ENCODE measurements around the gene PLCL1. TPM values are rescaled to one million over a fixed set of nuclear protein-coding genes. Genes with fewer than 3 reads are reported as not detected.

PLCL1 gene
- total and polyA plus RNA-seq, 10 of the 15 experiments (the other 5 are each of a cell fraction or from before 2014, with no cell fraction given): 0.03 to 1.5 (median 0.22) TPM

DNA sequence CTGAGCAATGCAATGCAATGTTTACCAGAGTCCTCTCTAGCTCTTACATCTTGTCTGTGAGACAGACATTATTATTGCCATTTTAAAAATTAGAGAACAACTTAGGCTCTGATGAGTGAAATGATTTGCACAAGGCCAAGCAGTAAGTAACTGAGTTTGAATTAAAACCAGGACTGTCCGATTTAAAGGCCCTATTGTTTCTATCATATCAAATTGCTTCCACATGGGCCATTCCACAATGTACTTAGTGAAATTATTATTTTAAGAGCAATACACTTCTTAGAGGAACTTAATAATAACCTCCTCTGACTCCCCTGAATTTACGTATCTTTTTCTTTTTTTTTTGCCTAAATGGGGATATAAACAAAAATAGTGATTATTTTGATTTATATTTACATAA lies 64.6 kb downstream of the PLCL1 start (continued):
- TF ChIP-seq, protein P1, sequence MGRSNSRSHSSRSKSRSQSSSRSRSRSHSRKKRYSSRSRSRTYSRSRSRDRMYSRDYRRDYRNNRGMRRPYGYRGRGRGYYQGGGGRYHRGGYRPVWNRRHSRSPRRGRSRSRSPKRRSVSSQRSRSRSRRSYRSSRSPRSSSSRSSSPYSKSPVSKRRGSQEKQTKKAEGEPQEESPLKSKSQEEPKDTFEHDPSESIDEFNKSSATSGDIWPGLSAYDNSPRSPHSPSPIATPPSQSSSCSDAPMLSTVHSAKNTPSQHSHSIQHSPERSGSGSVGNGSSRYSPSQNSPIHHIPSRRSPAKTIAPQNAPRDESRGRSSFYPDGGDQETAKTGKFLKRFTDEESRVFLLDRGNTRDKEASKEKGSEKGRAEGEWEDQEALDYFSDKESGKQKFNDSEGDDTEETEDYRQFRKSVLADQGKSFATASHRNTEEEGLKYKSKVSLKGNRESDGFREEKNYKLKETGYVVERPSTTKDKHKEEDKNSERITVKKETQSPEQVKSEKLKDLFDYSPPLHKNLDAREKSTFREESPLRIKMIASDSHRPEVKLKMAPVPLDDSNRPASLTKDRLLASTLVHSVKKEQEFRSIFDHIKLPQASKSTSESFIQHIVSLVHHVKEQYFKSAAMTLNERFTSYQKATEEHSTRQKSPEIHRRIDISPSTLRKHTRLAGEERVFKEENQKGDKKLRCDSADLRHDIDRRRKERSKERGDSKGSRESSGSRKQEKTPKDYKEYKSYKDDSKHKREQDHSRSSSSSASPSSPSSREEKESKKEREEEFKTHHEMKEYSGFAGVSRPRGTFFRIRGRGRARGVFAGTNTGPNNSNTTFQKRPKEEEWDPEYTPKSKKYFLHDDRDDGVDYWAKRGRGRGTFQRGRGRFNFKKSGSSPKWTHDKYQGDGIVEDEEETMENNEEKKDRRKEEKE (IDR thresholded peaks at IDR 0.05): no peak
- TF ChIP-seq PML (IDR thresholded peaks at IDR 0.05; ENCODE audit: low read length): no peak
- TF ChIP-seq MYB (IDR thresholded peaks at IDR 0.05; ENCODE audit: borderline replicate concordance, low read depth, low read length): no peak
- TF ChIP-seq LARP7 (IDR thresholded peaks at IDR 0.05): no peak

DNA sequence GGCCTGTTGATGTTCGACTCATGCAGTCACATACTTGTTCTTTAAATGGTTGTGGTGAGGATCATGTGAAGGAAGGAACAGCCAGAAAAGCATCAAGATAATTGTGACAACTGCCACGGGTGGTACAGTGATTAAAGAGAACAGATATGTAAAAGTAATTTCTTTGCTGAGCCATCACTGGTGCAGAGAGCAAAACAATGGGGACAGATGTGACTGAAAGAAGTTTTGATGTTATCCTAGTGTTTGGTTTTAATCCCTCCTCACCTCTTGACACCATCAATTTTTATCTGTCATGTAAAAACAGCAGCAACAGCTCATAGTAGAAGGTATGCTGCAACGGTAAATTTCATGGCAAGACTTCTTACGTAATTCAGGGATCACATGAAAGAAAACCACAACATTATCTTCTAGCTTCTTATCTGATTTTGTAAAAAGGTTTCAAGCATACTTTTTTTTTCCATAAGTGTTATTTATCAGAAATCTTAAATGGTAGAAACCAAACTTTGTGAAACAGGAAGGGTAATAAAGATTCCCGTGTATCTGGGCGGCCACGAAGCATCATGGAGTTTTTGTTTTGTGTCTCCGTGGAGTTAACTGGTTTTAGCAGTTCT lies 65.2 kb downstream of the PLCL1 start:
- Histone ChIP-seq H3K27ac (ENCODE audit: control insufficient read depth, insufficient read depth) (no peak overlapping the region), H3K4me2 (ENCODE audit: control insufficient read depth, insufficient read depth) (no peak overlapping the region), H3K9me3 (replicated peaks; ENCODE audit: control insufficient read depth, insufficient read depth, low read length) (no peaks in the 10 kb centered on the region), H3K27me3 (replicated peaks in 1 of 2; ENCODE audit: control insufficient read depth in 2 of 2, insufficient read depth in 2 of 2, low read length in 1 of 2) (no peaks in the 10 kb centered on the region), H3K4me3 (no peak overlapping the region), H3K79me2 (ENCODE audit: control insufficient read depth, insufficient read depth, low read length) (no peaks in the 10 kb centered on the region), H2AFZ (ENCODE audit: control insufficient read depth, low read depth, low read length) (no peak overlapping the region), H3K36me3 (ENCODE audit: control insufficient read depth in 2 of 2, insufficient read depth in 2 of 2, low read length in 1 of 2) (no peaks in the 10 kb centered on the region), H3K4me1 (ENCODE audit: control insufficient read depth, insufficient read depth, low read length) (no peaks in the 10 kb centered on the region), H4K20me1 (ENCODE audit: control insufficient read depth, insufficient read depth) (no peaks in the 10 kb centered on the region), H3K9ac (ENCODE audit: control insufficient read depth, insufficient read depth, low read length) (no peak overlapping the region)
- ChIA-PET RAD21 (ENCODE audit: unreplicated experiment) (no interaction called here), SMC1A (ENCODE audit: uncharacterized antibody, unreplicated experiment) (interaction anchor here (0.9 to 1.6 kb wide), 5 partner anchors 14 to 254 kb away, joined by 3 to 8 read pairs (median 3); no protein-coding TSS in a partner anchor), CTCF (interaction anchor here (0.6 to 1.3 kb wide), 2 partner anchors 56 to 947 kb away, joined by 3 read pairs; no protein-coding TSS in a partner anchor), POLR2A (no interaction called here)
- WGBS (ENCODE audit: insufficient coverage, insufficient replicate concordance, low lambda C conversion rate, missing lambda C conversion rate): 65% methylated on average over 8 of the region's 8 CpGs
- ATAC-seq (no peak), FAIRE-seq (no peak), DNase-seq (ENCODE audit: low read depth, low spot score) (no peak)
- in situ Hi-C loops (cut with MboI): no loop called here
- TF ChIP-seq, protein P2, sequence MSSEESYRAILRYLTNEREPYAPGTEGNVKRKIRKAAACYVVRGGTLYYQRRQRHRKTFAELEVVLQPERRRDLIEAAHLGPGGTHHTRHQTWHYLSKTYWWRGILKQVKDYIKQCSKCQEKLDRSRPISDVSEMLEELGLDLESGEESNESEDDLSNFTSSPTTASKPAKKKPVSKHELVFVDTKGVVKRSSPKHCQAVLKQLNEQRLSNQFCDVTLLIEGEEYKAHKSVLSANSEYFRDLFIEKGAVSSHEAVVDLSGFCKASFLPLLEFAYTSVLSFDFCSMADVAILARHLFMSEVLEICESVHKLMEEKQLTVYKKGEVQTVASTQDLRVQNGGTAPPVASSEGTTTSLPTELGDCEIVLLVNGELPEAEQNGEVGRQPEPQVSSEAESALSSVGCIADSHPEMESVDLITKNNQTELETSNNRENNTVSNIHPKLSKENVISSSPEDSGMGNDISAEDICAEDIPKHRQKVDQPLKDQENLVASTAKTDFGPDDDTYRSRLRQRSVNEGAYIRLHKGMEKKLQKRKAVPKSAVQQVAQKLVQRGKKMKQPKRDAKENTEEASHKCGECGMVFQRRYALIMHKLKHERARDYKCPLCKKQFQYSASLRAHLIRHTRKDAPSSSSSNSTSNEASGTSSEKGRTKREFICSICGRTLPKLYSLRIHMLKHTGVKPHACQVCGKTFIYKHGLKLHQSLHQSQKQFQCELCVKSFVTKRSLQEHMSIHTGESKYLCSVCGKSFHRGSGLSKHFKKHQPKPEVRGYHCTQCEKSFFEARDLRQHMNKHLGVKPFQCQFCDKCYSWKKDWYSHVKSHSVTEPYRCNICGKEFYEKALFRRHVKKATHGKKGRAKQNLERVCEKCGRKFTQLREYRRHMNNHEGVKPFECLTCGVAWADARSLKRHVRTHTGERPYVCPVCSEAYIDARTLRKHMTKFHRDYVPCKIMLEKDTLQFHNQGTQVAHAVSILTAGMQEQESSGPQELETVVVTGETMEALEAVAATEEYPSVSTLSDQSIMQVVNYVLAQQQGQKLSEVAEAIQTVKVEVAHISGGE (CRISPR knock-in tag; IDR thresholded peaks at IDR 0.05): no peak
- TF ChIP-seq WRNIP1 (IDR thresholded peaks at IDR 0.05; ENCODE audit: borderline replicate concordance, low read depth, low read length) (no peak), ZBED1 (IDR thresholded peaks at IDR 0.05; ENCODE audit: borderline replicate concordance) (no peak), EGR1 (IDR thresholded peaks at IDR 0.05; ENCODE audit: borderline replicate concordance in 1 of 2, low read depth in 2 of 2, low read length in 2 of 2) (no peak), PAX5 (IDR thresholded peaks at IDR 0.05; ENCODE audit: borderline replicate concordance, low read depth, low read length) (no peak), ASH2L (IDR thresholded peaks at IDR 0.05; ENCODE audit: borderline replicate concordance, low read depth) (no peak), SUPT20H (IDR thresholded peaks at IDR 0.05; ENCODE audit: borderline replicate concordance, control insufficient read depth, low read depth, low read length) (no peak), FOXM1 (IDR thresholded peaks at IDR 0.05; ENCODE audit: low read depth, low read length) (no peak)
- BruUV-seq (replicated peaks): no TSS peak
- intact Hi-C loops (cut with micrococcal nuclease; ENCODE audit: unreplicated experiment): no loop called here
